Heart left ventricle (tissue), 13 donors: ENCODE measurements around the gene GSC.

ENCODE experiments used
- POLR2A ChIP-seq, 2 donors: fragments of 450-650 bp; IDR thresholded peaks; one replicate each; pipeline ENCODE4 v1.6.1; 2017; ENCODE audit warnings: antibody characterized with exemption in 2 of 2, mild to moderate bottlenecking in 2 of 2, moderate library complexity in 2 of 2
- TF ChIP-seq, protein P1 (sequence below), 12 donors: fragments of 200-600 bp; sonication (generic) in 4 of 12; IDR thresholded peaks; one replicate each; pipeline versions ENCODE4 v1.5.0 to v1.8.0; 2018 to 2022; ENCODE audit warnings: antibody characterized with exemption in 12 of 12, mild to moderate bottlenecking in 5 of 12
- donor health status: ischemic (EF 13 %, LVEDD 7.1; RV severe dilation, severe dysfunction).
- donor health status: DM: no; HTN: yes; CAD: no.
- donor health status: DM: no; HTN: no; CAD: no.
- donor health status: ischemic (EF 25% LVEDD 6.9; RV normal size, moderate dysfunction).
- donor health status: ischemic (EF 25% LVEDD 5.7; RV mildly dilated, moderate dysfunction).
- donor health status: ischemic (EF 35%, LVEDD 5.7; RV mildly dilated, moderate dysfunction).
- donor health status: nonischemic (EF 11% LVEDD 7.7; RV severe dilation, severe dysfunction).
- donor health status: DM: yes; HTN: yes; CAD: no.
- donor health status: PGD.
- donor health status: ischemic (EF 29% LVEDD 5.4; RV normal size, mild dysfunction).
- donor health status: nonischemic (EF 23%, LVEDD 6.1; RV moderate dilation, normal function).

DNA sequence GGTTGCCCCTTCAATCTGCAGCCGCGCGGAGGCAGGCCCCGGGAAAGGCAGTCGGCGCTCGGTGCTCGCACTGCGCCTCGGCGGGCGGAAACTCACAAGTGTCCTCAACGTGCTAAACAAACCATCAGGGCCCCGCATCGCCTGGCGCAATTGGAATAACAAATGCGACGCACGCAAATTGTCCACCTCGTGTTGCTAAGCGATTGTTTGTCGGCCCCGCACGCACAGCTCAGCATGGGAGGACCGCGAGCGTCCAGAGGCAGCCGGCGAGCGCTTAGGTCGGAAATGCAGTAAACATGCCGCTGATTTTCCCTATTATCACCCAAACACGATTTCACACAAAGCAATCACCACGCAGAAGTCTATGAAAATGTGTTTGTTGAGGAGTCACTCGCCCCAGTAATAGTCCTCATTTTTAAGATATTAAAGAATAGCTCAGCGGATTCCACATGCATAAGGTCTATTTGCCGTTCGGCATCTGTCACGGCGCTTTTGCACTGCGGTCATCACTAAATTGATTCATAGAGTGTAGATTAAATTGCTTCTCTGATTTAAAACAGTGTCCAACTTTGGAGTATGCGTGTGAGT lies 3.2 kb upstream of the GSC start:
- TF ChIP-seq, protein P1, sequence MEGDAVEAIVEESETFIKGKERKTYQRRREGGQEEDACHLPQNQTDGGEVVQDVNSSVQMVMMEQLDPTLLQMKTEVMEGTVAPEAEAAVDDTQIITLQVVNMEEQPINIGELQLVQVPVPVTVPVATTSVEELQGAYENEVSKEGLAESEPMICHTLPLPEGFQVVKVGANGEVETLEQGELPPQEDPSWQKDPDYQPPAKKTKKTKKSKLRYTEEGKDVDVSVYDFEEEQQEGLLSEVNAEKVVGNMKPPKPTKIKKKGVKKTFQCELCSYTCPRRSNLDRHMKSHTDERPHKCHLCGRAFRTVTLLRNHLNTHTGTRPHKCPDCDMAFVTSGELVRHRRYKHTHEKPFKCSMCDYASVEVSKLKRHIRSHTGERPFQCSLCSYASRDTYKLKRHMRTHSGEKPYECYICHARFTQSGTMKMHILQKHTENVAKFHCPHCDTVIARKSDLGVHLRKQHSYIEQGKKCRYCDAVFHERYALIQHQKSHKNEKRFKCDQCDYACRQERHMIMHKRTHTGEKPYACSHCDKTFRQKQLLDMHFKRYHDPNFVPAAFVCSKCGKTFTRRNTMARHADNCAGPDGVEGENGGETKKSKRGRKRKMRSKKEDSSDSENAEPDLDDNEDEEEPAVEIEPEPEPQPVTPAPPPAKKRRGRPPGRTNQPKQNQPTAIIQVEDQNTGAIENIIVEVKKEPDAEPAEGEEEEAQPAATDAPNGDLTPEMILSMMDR (IDR thresholded peaks at IDR 0.05): no peak
- no peak for TF ChIP-seq POLR2A (IDR thresholded peaks at IDR 0.05)
